HL-60 (cell line): ENCODE data around the gene HECW1.

Experiments used
- DNase-seq, 2 experiments: peaks; one replicate each; pipeline ENCODE4 v3.0.0-alpha.2; 2010 to 2020; ENCODE audit warnings: low read depth in 1 of 2, low spot score in 1 of 2
- H3K27ac ChIP-seq: fragments of 250-450 bp; sonication (Bioruptor Pico); replicated peaks from 2 replicates; pipeline ENCODE4 v1.5.1; 2020; ENCODE audit warnings: mild to moderate bottlenecking, moderate library complexity
- H3K27me3 ChIP-seq: fragments of 250-450 bp; sonication (Bioruptor Pico); 2 replicates; pipeline ENCODE4 v1.5.1; 2021; ENCODE audit warnings: mild to moderate bottlenecking, moderate library complexity; ENCODE audit not compliant: insufficient read depth, poor library complexity, severe bottlenecking
- H3K4me3 ChIP-seq: replicated peaks from 2 replicates; pipeline ENCODE4 v1.5.1; 2011; ENCODE audit warnings: mild to moderate bottlenecking, control low read depth, low read length; ENCODE audit not compliant: insufficient read depth
- GABPA ChIP-seq: IDR thresholded peaks from 2 replicates; pipeline ENCODE4 v1.6.1; 2012; ENCODE audit warnings: low read depth
- POLR2AphosphoS5 ChIP-seq: IDR thresholded peaks from 2 replicates; pipeline ENCODE4 v1.6.1; 2012; ENCODE audit warnings: low read depth
- SPI1 ChIP-seq: IDR thresholded peaks from 2 replicates; pipeline ENCODE4 v1.6.1; 2012; ENCODE audit warnings: low read depth, mild to moderate bottlenecking, borderline replicate concordance
- TF ChIP-seq, protein P1 (sequence below): IDR thresholded peaks from 2 replicates; pipeline ENCODE4 v1.6.1; 2012; ENCODE audit warnings: low read depth; ENCODE audit not compliant: insufficient replicate concordance
- TF ChIP-seq, protein P2 (sequence below): IDR thresholded peaks from one replicate; pipeline ENCODE4 v1.5.1; 2011; ENCODE audit warnings: low read length, control low read depth, inconsistent platforms; ENCODE audit not compliant: insufficient read depth

Gene HECW1

DNA sequence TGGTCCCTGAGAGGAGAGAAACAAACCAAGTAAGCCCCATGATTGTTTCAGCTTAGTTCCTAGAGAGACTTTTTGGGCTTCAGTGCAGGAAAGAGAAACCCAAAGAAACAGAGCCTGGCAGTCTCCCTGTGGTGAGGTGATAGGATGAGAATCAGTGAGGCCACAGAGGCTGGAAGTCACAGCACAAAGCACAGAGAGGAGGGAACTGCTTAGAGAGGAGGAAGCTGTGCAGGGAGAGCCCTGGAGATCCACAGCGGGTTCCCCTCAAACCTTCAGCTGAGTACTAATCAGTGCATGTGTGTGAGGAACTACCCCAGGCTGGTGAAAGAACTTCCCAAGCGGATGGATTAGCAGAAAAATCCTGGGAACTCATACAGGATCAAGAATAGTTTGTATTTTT lies 27.4 kb upstream of the HECW1 start:
- DNase-seq: no peak
- Histone ChIP-seq H3K27ac (no peak overlapping the region), H3K27me3 (no peaks in the 10 kb centered on the region), H3K4me3 (no peak overlapping the region)
- TF ChIP-seq SPI1: no peak
- no peak for TF ChIP-seq POLR2AphosphoS5

DNA sequence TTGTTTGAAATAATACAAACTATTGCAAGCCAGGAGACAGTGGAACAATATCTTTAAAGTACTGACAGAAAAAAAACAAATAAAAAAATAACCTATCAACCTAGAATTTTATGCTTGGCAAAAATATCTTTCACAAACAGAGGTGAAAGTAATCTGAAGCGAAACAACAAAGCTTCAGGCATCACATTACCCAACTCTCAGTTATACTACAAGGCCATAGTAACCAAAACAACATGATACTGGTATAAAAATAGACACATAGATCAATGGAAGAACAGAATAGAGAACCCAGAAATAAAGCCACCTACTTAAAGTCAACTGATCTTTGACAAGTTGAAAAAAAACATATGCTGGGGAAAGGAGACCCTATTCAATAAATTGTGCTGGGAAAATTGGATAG lies 26.5 kb upstream of the HECW1 start:
- TF ChIP-seq GABPA: no peak
- no peak for TF ChIP-seq SPI1
- TF ChIP-seq, protein P1, sequence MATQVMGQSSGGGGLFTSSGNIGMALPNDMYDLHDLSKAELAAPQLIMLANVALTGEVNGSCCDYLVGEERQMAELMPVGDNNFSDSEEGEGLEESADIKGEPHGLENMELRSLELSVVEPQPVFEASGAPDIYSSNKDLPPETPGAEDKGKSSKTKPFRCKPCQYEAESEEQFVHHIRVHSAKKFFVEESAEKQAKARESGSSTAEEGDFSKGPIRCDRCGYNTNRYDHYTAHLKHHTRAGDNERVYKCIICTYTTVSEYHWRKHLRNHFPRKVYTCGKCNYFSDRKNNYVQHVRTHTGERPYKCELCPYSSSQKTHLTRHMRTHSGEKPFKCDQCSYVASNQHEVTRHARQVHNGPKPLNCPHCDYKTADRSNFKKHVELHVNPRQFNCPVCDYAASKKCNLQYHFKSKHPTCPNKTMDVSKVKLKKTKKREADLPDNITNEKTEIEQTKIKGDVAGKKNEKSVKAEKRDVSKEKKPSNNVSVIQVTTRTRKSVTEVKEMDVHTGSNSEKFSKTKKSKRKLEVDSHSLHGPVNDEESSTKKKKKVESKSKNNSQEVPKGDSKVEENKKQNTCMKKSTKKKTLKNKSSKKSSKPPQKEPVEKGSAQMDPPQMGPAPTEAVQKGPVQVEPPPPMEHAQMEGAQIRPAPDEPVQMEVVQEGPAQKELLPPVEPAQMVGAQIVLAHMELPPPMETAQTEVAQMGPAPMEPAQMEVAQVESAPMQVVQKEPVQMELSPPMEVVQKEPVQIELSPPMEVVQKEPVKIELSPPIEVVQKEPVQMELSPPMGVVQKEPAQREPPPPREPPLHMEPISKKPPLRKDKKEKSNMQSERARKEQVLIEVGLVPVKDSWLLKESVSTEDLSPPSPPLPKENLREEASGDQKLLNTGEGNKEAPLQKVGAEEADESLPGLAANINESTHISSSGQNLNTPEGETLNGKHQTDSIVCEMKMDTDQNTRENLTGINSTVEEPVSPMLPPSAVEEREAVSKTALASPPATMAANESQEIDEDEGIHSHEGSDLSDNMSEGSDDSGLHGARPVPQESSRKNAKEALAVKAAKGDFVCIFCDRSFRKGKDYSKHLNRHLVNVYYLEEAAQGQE: no peak
- TF ChIP-seq, protein P2, sequence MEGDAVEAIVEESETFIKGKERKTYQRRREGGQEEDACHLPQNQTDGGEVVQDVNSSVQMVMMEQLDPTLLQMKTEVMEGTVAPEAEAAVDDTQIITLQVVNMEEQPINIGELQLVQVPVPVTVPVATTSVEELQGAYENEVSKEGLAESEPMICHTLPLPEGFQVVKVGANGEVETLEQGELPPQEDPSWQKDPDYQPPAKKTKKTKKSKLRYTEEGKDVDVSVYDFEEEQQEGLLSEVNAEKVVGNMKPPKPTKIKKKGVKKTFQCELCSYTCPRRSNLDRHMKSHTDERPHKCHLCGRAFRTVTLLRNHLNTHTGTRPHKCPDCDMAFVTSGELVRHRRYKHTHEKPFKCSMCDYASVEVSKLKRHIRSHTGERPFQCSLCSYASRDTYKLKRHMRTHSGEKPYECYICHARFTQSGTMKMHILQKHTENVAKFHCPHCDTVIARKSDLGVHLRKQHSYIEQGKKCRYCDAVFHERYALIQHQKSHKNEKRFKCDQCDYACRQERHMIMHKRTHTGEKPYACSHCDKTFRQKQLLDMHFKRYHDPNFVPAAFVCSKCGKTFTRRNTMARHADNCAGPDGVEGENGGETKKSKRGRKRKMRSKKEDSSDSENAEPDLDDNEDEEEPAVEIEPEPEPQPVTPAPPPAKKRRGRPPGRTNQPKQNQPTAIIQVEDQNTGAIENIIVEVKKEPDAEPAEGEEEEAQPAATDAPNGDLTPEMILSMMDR: no peak
- no peak for TF ChIP-seq POLR2AphosphoS5
- Histone ChIP-seq H3K27me3 (peaks cover 4% of the 10 kb centered on the region), H3K4me3 (no peak overlapping the region), H3K27ac (no peak overlapping the region)
- no peak for DNase-seq

DNA sequence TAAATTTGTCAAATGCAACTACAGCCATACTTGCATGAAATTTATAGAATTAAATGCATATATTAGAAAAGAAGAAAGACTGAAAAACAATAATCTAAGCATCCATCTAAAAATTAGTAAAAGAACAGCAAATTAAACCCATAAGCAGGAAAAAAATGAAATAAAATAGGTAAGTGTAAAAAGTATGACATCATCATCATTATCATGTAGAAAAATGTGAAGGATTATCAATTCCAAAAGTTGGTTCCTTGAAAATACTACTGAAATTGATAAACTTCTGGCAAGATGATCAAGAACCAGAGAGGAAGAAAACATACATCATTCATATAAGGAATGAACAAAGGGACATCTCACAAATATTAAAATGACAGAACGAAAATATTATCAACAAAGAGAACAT lies 19.6 kb upstream of the HECW1 start:
- TF ChIP-seq SPI1 (no peak), POLR2AphosphoS5 (no peak), GABPA (no peak)
- TF ChIP-seq, protein P2: no peak
- TF ChIP-seq, protein P1: no peak
- peaks cover 4% of the 10 kb centered on the region for H3K27me3 ChIP-seq
- H3K27ac ChIP-seq: no peak overlapping the region
- no peak for DNase-seq
- no peak overlapping the region for H3K4me3 ChIP-seq

DNA sequence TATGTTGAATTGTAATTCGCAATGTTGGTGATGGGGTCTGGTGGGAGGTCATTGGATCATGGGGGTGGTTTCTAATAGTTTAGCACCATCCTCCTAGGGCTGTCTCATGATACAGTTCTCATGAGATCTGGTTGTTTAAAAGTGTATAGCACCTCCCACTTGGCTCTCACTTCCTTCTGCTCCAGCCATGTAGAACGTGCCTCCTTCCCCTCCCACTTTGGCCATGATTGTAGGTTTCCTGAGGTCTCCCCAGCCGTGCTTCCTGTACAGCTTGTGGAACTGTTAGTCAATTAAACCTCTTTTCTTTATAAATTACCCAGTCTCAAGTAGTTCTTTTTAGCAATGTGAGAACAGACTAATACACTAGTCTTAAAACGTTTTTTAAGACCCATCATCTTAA lies 15.6 kb upstream of the HECW1 start:
- TF ChIP-seq, protein P2: no peak
- TF ChIP-seq SPI1: no peak
- TF ChIP-seq GABPA: no peak
- TF ChIP-seq, protein P1: no peak
- DNase-seq: no peak
- H3K4me3 ChIP-seq: no peak overlapping the region
- no peaks in the 10 kb centered on the region for H3K27me3 ChIP-seq
- no peak overlapping the region for H3K27ac ChIP-seq
